ENCODE measurements around the gene RAB27B. TPM values are rescaled to one million over a fixed set of nuclear protein-coding genes. Genes with fewer than 3 reads are reported as not detected.
"Not testable (repeated sequence)": the region's sequence is repeated elsewhere in the genome, so short reads cannot be mapped to it uniquely, and the experiment has no call there.

Gene RAB27B
- total RNA-seq, 2 experiments from 2014 or later, result 2.4 to 2.5 TPM

- no peaks in the 10 kb centered on the region for H3K4me1 ChIP-seq (ENCODE audit: insufficient read depth, low read length)
- Mint-ChIP-seq H3K36me3 (ENCODE audit: low read depth) (no peaks in the 10 kb centered on the region), H3K4me3 (no peak overlapping the region), H3K27ac (no peak overlapping the region), H3K4me1 (ENCODE audit: low read depth) (peaks cover 19% of the 10 kb centered on the region), H3K27me3 (no peaks in the 10 kb centered on the region), H3K9me3 (no peaks in the 10 kb centered on the region)
- POLR2A ChIA-PET, result interaction anchor here (0.6 to 2.5 kb wide), 2 partner anchors 21 to 23 kb away, joined by 3 to 9 read pairs; partner anchors contain the start of gene RAB27B
- H3K36me3 ChIP-seq (ENCODE audit: insufficient read depth, low read length), result no peaks in the 10 kb centered on the region
- peak; percentile 21 for ATAC-seq (ENCODE audit: poor library complexity)
- H3K27ac ChIP-seq (ENCODE audit: low read depth in 1 of 2, low read length in 2 of 2), result no peak overlapping the region
- H3K4me3 ChIP-seq (ENCODE audit: low read length), result no peak overlapping the region
- intact Hi-C loops (cut with DNase I, micrococcal nuclease), result no loop called here
- CTCF ChIA-PET, result no interaction called here
- TF ChIP-seq, protein P1, sequence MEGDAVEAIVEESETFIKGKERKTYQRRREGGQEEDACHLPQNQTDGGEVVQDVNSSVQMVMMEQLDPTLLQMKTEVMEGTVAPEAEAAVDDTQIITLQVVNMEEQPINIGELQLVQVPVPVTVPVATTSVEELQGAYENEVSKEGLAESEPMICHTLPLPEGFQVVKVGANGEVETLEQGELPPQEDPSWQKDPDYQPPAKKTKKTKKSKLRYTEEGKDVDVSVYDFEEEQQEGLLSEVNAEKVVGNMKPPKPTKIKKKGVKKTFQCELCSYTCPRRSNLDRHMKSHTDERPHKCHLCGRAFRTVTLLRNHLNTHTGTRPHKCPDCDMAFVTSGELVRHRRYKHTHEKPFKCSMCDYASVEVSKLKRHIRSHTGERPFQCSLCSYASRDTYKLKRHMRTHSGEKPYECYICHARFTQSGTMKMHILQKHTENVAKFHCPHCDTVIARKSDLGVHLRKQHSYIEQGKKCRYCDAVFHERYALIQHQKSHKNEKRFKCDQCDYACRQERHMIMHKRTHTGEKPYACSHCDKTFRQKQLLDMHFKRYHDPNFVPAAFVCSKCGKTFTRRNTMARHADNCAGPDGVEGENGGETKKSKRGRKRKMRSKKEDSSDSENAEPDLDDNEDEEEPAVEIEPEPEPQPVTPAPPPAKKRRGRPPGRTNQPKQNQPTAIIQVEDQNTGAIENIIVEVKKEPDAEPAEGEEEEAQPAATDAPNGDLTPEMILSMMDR (IDR thresholded peaks at IDR 0.05), result no peak
- H3K9me3 ChIP-seq (ENCODE audit: control insufficient read depth in 1 of 2, insufficient read depth in 1 of 2, low read length in 2 of 2), result no peaks in the 10 kb centered on the region
- peaks cover 0 to 4% of the 10 kb centered on the region in 2 experiments for H3K27me3 ChIP-seq (ENCODE audit: control insufficient read depth in 1 of 2, insufficient read depth in 2 of 2, low read length in 2 of 2)
- peak in 1 of 14 experiments; percentile 45 for DNase-seq
Measured at GRCh38 chr18:54805571-54806334, 22.5 kb upstream of the RAB27B start.

DNA sequence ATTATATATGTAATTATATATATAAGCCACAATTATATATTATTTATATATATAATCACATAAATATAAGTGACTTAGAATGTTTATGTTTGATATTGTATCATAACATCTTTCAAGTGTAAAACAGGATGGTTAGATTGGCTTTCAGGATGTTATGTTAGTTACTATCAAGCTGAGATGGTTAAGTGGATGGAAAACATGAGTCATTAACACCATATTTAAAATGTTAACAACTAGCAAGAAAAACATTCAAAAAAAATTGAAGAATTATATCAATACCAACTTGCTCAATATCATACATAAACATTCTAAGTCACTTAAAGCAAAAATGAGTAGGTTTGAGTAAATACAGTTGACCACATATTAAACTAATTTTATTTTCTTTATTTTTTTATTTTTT, 21.8 kb upstream of the RAB27B start:
- no peak overlapping the region for H3K27ac Mint-ChIP-seq

DNA sequence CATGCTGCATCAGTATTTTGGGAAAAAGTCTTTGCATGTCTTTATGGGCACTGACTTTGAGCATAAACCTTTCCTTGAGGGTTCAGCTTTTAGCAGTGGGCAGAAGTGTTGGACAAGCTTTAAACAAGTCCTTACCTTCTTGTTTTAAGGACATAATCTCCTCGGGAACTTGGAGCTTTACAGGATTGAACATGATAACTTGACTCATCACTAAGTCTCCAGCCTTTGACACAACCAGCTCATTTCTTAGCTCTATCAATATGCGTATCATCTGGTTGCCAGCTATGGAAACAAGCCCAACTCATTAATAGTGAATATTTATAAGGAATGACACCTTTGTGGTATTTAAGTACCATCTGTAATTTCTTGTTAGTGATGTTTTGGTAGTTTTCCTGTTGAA, 21.0 kb upstream of the RAB27B start:
- H3K36me3 Mint-ChIP-seq (ENCODE audit: low read depth), result no peaks in the 10 kb centered on the region
- POLR2A ChIA-PET, result interaction anchor here (2.5 kb wide), 1 partner anchor 21 kb away, joined by 9 read pairs; the partner anchor contains the start of gene RAB27B
- ATAC-seq (ENCODE audit: poor library complexity) (no peak), DNase-seq (no peak)
- H3K9me3 ChIP-seq (ENCODE audit: control insufficient read depth in 1 of 2, insufficient read depth in 1 of 2, low read length in 2 of 2), result no peaks in the 10 kb centered on the region
- no peaks in the 10 kb centered on the region for H3K4me1 ChIP-seq (ENCODE audit: insufficient read depth, low read length)
- H3K27me3 Mint-ChIP-seq, result no peaks in the 10 kb centered on the region
- no peak overlapping the region for H3K4me3 ChIP-seq (ENCODE audit: low read length)
- intact Hi-C loops (cut with DNase I, micrococcal nuclease), result no loop called here
- no peak overlapping the region for H3K27ac ChIP-seq (ENCODE audit: low read depth in 1 of 2, low read length in 2 of 2)
- peaks cover 0 to 4% of the 10 kb centered on the region in 2 experiments for H3K27me3 ChIP-seq (ENCODE audit: control insufficient read depth in 1 of 2, insufficient read depth in 2 of 2, low read length in 2 of 2)
- H3K9me3 Mint-ChIP-seq, result no peaks in the 10 kb centered on the region
- no peaks in the 10 kb centered on the region for H3K36me3 ChIP-seq (ENCODE audit: insufficient read depth, low read length)
- H3K4me3 Mint-ChIP-seq, result no peak overlapping the region
- peaks cover 19% of the 10 kb centered on the region for H3K4me1 Mint-ChIP-seq (ENCODE audit: low read depth)
- H3K27ac Mint-ChIP-seq, result no peak overlapping the region
- CTCF ChIA-PET, result no interaction called here
- TF ChIP-seq, protein P1 (IDR thresholded peaks at IDR 0.05), result no peak

More for the DNA sequence above, 21.8 kb upstream of the RAB27B start:
- Mint-ChIP-seq H3K9me3 (no peaks in the 10 kb centered on the region), H3K4me1 (ENCODE audit: low read depth) (peaks cover 19% of the 10 kb centered on the region), H3K4me3 (no peak overlapping the region), H3K27me3 (no peaks in the 10 kb centered on the region), H3K36me3 (ENCODE audit: low read depth) (no peaks in the 10 kb centered on the region)
- ATAC-seq (ENCODE audit: poor library complexity) (no peak), DNase-seq (peak in 1 of 14 experiments; percentile 17)
- Histone ChIP-seq H3K4me1 (ENCODE audit: insufficient read depth, low read length) (no peaks in the 10 kb centered on the region), H3K4me3 (ENCODE audit: low read length) (no peak overlapping the region), H3K9me3 (ENCODE audit: control insufficient read depth in 1 of 2, insufficient read depth in 1 of 2, low read length in 2 of 2) (no peaks in the 10 kb centered on the region), H3K36me3 (ENCODE audit: insufficient read depth, low read length) (no peaks in the 10 kb centered on the region), H3K27me3 (ENCODE audit: control insufficient read depth in 1 of 2, insufficient read depth in 2 of 2, low read length in 2 of 2) (peaks cover 0 to 4% of the 10 kb centered on the region in 2 experiments), H3K27ac (ENCODE audit: low read depth in 1 of 2, low read length in 2 of 2) (no peak overlapping the region)
- POLR2A ChIA-PET, result interaction anchor here (2.5 kb wide), 1 partner anchor 22 kb away, joined by 9 read pairs; the partner anchor contains the start of gene RAB27B
- intact Hi-C loops (cut with DNase I, micrococcal nuclease), result no loop called here
- CTCF ChIA-PET, result no interaction called here
- TF ChIP-seq, protein P1 (IDR thresholded peaks at IDR 0.05), result no peak

GRCh38 chr18:54810662-54811061, 17.6 kb upstream of the RAB27B start:
- H3K36me3 Mint-ChIP-seq (ENCODE audit: low read depth); DNase-seq; H3K27ac ChIP-seq (ENCODE audit: low read depth in 1 of 2, low read length in 2 of 2); H3K27me3 ChIP-seq (ENCODE audit: control insufficient read depth in 1 of 2, insufficient read depth in 2 of 2, low read length in 2 of 2); H3K4me3 Mint-ChIP-seq; H3K27ac Mint-ChIP-seq; POLR2A ChIA-PET; H3K36me3 ChIP-seq (ENCODE audit: insufficient read depth, low read length); CTCF ChIA-PET; ATAC-seq (ENCODE audit: poor library complexity); intact Hi-C loops (cut with DNase I, micrococcal nuclease); H3K4me3 ChIP-seq (ENCODE audit: low read length); H3K27me3 Mint-ChIP-seq; H3K9me3 Mint-ChIP-seq; H3K9me3 ChIP-seq (ENCODE audit: control insufficient read depth in 1 of 2, insufficient read depth in 1 of 2, low read length in 2 of 2); H3K4me1 ChIP-seq (ENCODE audit: insufficient read depth, low read length): not testable (repeated sequence)
- H3K4me1 Mint-ChIP-seq (ENCODE audit: low read depth), result peaks cover 17% of the 10 kb centered on the region

Measured in CD4-positive, alpha-beta T cell (primary cell).